Aorta (tissue), 5 donors: ENCODE data around the gene ZNF582. TPM values are rescaled to one million over a fixed set of nuclear protein-coding genes. Genes with fewer than 3 reads are reported as not detected.

Experiments
- ATAC-seq: fragments of 200-7000 bp; cut with Tn5 transposase; one replicate; pipeline ENCODE4 v1.9.1; 2022; ENCODE audit warnings: moderate library complexity; ENCODE audit not compliant: low FRiP score
- DNase-seq, 2 donors: peaks; one replicate each; pipeline ENCODE4 v3.0.0-alpha.2; 2020
- H3K27ac ChIP-seq, 2 donors: one replicate each; pipeline ENCODE4 v1.5.1; 2013; ENCODE audit warnings: low read length in 2 of 2, mild to moderate bottlenecking in 2 of 2, moderate library complexity in 2 of 2, control low read depth in 1 of 2, inconsistent platforms in 1 of 2, low read depth in 1 of 2
- H3K27me3 ChIP-seq, 2 donors: one replicate each; pipeline ENCODE4 v1.6.1; 2013; ENCODE audit warnings: control low read depth in 1 of 2, low read length in 1 of 2, mild to moderate bottlenecking in 1 of 2, moderate library complexity in 1 of 2; ENCODE audit not compliant: insufficient read depth in 2 of 2, control insufficient read depth in 1 of 2
- H3K36me3 ChIP-seq, 2 donors: one replicate each; pipeline ENCODE4 v1.6.1; 2013; ENCODE audit warnings: control low read depth in 1 of 2, low read length in 1 of 2, mild to moderate bottlenecking in 1 of 2; ENCODE audit not compliant: insufficient read depth in 2 of 2, control insufficient read depth in 1 of 2
- H3K4me1 ChIP-seq, 2 donors: one replicate each; pipeline ENCODE4 v1.6.1; 2013; ENCODE audit warnings: low read length in 2 of 2, control low read depth in 1 of 2, mild to moderate bottlenecking in 1 of 2, moderate library complexity in 1 of 2; ENCODE audit not compliant: insufficient read depth in 2 of 2, control insufficient read depth in 1 of 2
- H3K4me3 ChIP-seq, 2 donors: one replicate each; pipeline ENCODE4 v1.5.1; 2013; ENCODE audit warnings: low read length in 2 of 2, control low read depth in 1 of 2, mild to moderate bottlenecking in 1 of 2
- H3K9me3 ChIP-seq: one replicate; pipeline ENCODE4 v1.6.1; 2013; ENCODE audit warnings: mild to moderate bottlenecking, low read length; ENCODE audit not compliant: control insufficient read depth
- WGBS, 2 donors: extraction: QIAGEN DNeasy Blood & Tissue Kit; methylation state at CpG; one replicate each; pipeline ENCODE4 v1.1.7; 2013; 5-methylcytosine and 5-hydroxymethylcytosine counted together
- intact Hi-C, 2 donors: fragments of 100-400 bp; cut with DNase I; formaldehyde crosslinking; loops; one replicate each; pipeline versions ENCODE4 v1.14.2 to v1.15.0; 2022
- polyA plus RNA-seq, 2 donors: library from polyadenylated mRNA; stranded (reverse); fragments of 200-250 nt; gene quantifications; one replicate each; pipeline ENCODE4 v1.2.3, GENCODE V29; 2013
- total RNA-seq, 2 donors: library from RNA; stranded (reverse); fragmentation: NEBNext Ultra II Directional; extraction: Animal tissue kit (Norgen Biotek cat#: 25700); gene quantifications; one replicate each; pipeline ENCODE4 v1.2.1, GENCODE V29; 2021
- donor health status: healthy with polysubstance abuse.
- donor health status: Bipolar disorder and iron deficiency.
- donor health status: DM: no; HTN: no; CAD: no.
- donor health status: DM: no; HTN: no; CAD: no.
- donor health status: DM: yes; HTN: yes; CAD: no.

The ZNF582 gene
- total and polyA plus RNA-seq, 4 donors = 4.0 to 6.3 (median 4.4) TPM

- H3K27ac ChIP-seq = peak overlapping the region; percentile 2 to 8
- DNase-seq (peak; percentile 95 to 98), ATAC-seq (peak; percentile 97)
- peak overlapping the region; percentile 0 to 41 for H3K4me3 ChIP-seq
- peaks cover 0 to 7% of the 10 kb centered on the region in 2 donors for H3K4me1 ChIP-seq
- H3K27me3 ChIP-seq = no peaks in the 10 kb centered on the region
- H3K36me3 ChIP-seq = peaks cover 2 to 3% of the 10 kb centered on the region in 2 donors
- peaks cover 3% of the 10 kb centered on the region for H3K9me3 ChIP-seq
- intact Hi-C loops = loop anchor here in 1 of 2 donors (5.0 kb wide), 1 partner anchor 51 kb away; no protein-coding TSS in a partner anchor
- 5% methylated on average over 64 to 65 of the region's 65 CpGs for WGBS, 2 donors
Measured at GRCh38 chr19:56367829-56368711, 25.3 kb downstream of the ZNF582 start.

GRCh38 chr19:56360841-56361240 lies 32.5 kb downstream of the ZNF582 start:
- Histone ChIP-seq H3K9me3 (peaks cover 2% of the 10 kb centered on the region), H3K4me1 (no peaks in the 10 kb centered on the region), H3K36me3 (no peaks in the 10 kb centered on the region), H3K4me3 (no peak overlapping the region), H3K27ac (no peak overlapping the region), H3K27me3 (no peaks in the 10 kb centered on the region)
- DNase-seq (no peak), ATAC-seq (no peak)
- 95 to 100% methylated on average over 2 of the region's 2 CpGs for WGBS, 2 donors
- intact Hi-C loops = no loop called here

GRCh38 chr19:56356944-56357343 lies 36.4 kb downstream of the ZNF582 start:
- no peaks in the 10 kb centered on the region for H3K36me3 ChIP-seq
- intact Hi-C loops = no loop called here
- WGBS, 2 donors = 72 to 89% methylated on average over 2 of the region's 2 CpGs
- H3K4me1 ChIP-seq = no peaks in the 10 kb centered on the region
- no peak overlapping the region for H3K27ac ChIP-seq
- ATAC-seq (no peak), DNase-seq (no peak)
- no peak overlapping the region for H3K4me3 ChIP-seq
- H3K27me3 ChIP-seq = no peaks in the 10 kb centered on the region
- H3K9me3 ChIP-seq = peaks cover 2% of the 10 kb centered on the region

GRCh38 chr19:56355517-56355916 lies 37.8 kb downstream of the ZNF582 start:
- intact Hi-C loops = no loop called here
- Histone ChIP-seq H3K4me1 (no peaks in the 10 kb centered on the region), H3K9me3 (peaks cover 2% of the 10 kb centered on the region), H3K27ac (no peak overlapping the region), H3K27me3 (no peaks in the 10 kb centered on the region), H3K36me3 (no peaks in the 10 kb centered on the region), H3K4me3 (no peak overlapping the region)
- ATAC-seq (no peak), DNase-seq (no peak)
- 76 to 78% methylated on average over 1 of the region's 1 CpG for WGBS, 2 donors

GRCh38 chr19:56351208-56351607 lies 42.1 kb downstream of the ZNF582 start:
- intact Hi-C loops = loop anchor here in 1 of 2 donors (5.0 kb wide), 1 partner anchor 274 kb away; no protein-coding TSS in a partner anchor
- H3K36me3 ChIP-seq = no peaks in the 10 kb centered on the region
- no peak for DNase-seq
- peaks cover 2% of the 10 kb centered on the region for H3K9me3 ChIP-seq
- 79% methylated on average over 6 of the region's 6 CpGs for WGBS, 2 donors
- no peak for ATAC-seq
- H3K4me3 ChIP-seq = no peak overlapping the region
- H3K4me1 ChIP-seq = no peaks in the 10 kb centered on the region
- no peaks in the 10 kb centered on the region for H3K27me3 ChIP-seq
- no peak overlapping the region for H3K27ac ChIP-seq

- Histone ChIP-seq H3K27ac (no peak overlapping the region), H3K27me3 (no peaks in the 10 kb centered on the region), H3K4me1 (no peaks in the 10 kb centered on the region), H3K9me3 (peaks cover 3% of the 10 kb centered on the region), H3K36me3 (no peaks in the 10 kb centered on the region), H3K4me3 (no peak overlapping the region)
- ATAC-seq (no peak), DNase-seq (peak in 1 of 2 donors; percentile 47)
- WGBS, 2 donors = 21 to 22% methylated on average over 8 of the region's 8 CpGs
- intact Hi-C loops = loop anchor here in 1 of 2 donors (5.0 kb wide), 1 partner anchor 273 kb away; no protein-coding TSS in a partner anchor
Measured at GRCh38 chr19:56350416-56351045, 42.8 kb downstream of the ZNF582 start.

GRCh38 chr19:56348289-56348877 lies 45.0 kb downstream of the ZNF582 start:
- Histone ChIP-seq H3K36me3 (no peaks in the 10 kb centered on the region), H3K4me3 (no peak overlapping the region), H3K27me3 (no peaks in the 10 kb centered on the region), H3K4me1 (no peaks in the 10 kb centered on the region), H3K27ac (no peak overlapping the region), H3K9me3 (peaks cover 3% of the 10 kb centered on the region)
- ATAC-seq (no peak), DNase-seq (no peak)
- intact Hi-C loops = no loop called here
- WGBS, 2 donors = 68 to 69% methylated on average over 5 of the region's 5 CpGs

- intact Hi-C loops = no loop called here
- H3K9me3 ChIP-seq = peaks cover 3% of the 10 kb centered on the region
- no peak overlapping the region for H3K4me3 ChIP-seq
- ATAC-seq (no peak), DNase-seq (no peak)
- H3K27me3 ChIP-seq = no peaks in the 10 kb centered on the region
- no peaks in the 10 kb centered on the region for H3K4me1 ChIP-seq
- WGBS, 2 donors = 82 to 90% methylated on average over 7 of the region's 7 CpGs
- H3K36me3 ChIP-seq = no peaks in the 10 kb centered on the region
- no peak overlapping the region for H3K27ac ChIP-seq
Measured at GRCh38 chr19:56347163-56347778, 46.1 kb downstream of the ZNF582 start.
